Kidney (tissue), 14 donors: Measurements from ENCODE around the gene SULT2B1. TPM values are rescaled to one million over a fixed set of nuclear protein-coding genes. Genes with fewer than 3 reads are reported as not detected.

ENCODE experiments used
- DNase-seq, 5 donors: peaks; one replicate each; pipeline ENCODE4 v3.0.0-alpha.2; 2013 to 2020
- FAIRE-seq: peaks from 2 replicates; lab custom pipeline; 2012; peaks lifted over from hg19 to GRCh38; lab: Jason Lieb, UNC
- H3K27ac ChIP-seq, 2 donors: one replicate each; pipeline ENCODE4 v1.7.0; 2013; ENCODE audit warnings: low read depth in 2 of 2, low read length in 2 of 2, inconsistent platforms in 1 of 2
- H3K27me3 ChIP-seq: one replicate; pipeline ENCODE4 v1.7.1; 2013; ENCODE audit warnings: low read length, inconsistent platforms; ENCODE audit not compliant: control insufficient read depth, insufficient read depth
- H3K36me3 ChIP-seq, 3 donors: one replicate each; pipeline versions ENCODE4 v1.7.0 to v1.7.1; 2013; ENCODE audit warnings: low read length in 3 of 3, control low read depth in 1 of 3, inconsistent platforms in 1 of 3; ENCODE audit not compliant: insufficient read depth in 3 of 3, control insufficient read depth in 2 of 3
- H3K4me1 ChIP-seq, 3 donors: one replicate each; pipeline versions ENCODE4 v1.7.0 to v1.7.1; 2013; ENCODE audit warnings: low read length in 3 of 3, inconsistent platforms in 1 of 3, low read depth in 1 of 3; ENCODE audit not compliant: control insufficient read depth in 2 of 3, insufficient read depth in 2 of 3
- H3K4me3 ChIP-seq, 3 donors: one replicate each; pipeline versions ENCODE4 v1.7.0 to v1.8.1; 2013; ENCODE audit warnings: low read length in 3 of 3, control low read depth in 1 of 3, inconsistent platforms in 1 of 3
- H3K9ac ChIP-seq, 3 donors: one replicate each; pipeline versions ENCODE4 v1.7.0 to v1.7.1; 2013; ENCODE audit warnings: low read length in 3 of 3, control low read depth in 1 of 3, inconsistent platforms in 1 of 3
- H3K9me3 ChIP-seq, 3 donors: one replicate each; pipeline versions ENCODE4 v1.7.0 to v1.7.1; 2013; ENCODE audit warnings: low read length in 3 of 3, control low read depth in 1 of 3, inconsistent platforms in 1 of 3; ENCODE audit not compliant: control insufficient read depth in 2 of 3, insufficient read depth in 1 of 3
- CTCF ChIP-seq: IDR thresholded peaks from 3 replicates; pipeline ENCODE4 v1.5.1; 2012; ENCODE audit warnings: mild to moderate bottlenecking, moderate library complexity, borderline replicate concordance; ENCODE audit not compliant: insufficient read depth; ENCODE audit errors: extremely low read depth
- intact Hi-C: fragments of 100-400 bp; cut with DNase I; formaldehyde crosslinking; loops from one replicate; pipeline ENCODE4 v1.11.1; 2022
- polyA plus RNA-seq: library from polyadenylated mRNA; stranded (reverse); fragments of 350-450 nt; fragmentation: Illumina TruSeq; extraction: RNeasy Lipid Tissue Mini Kit (QIAGEN cat#74804); gene quantifications from one replicate; pipeline ENCODE4 v1.2.3, GENCODE V29; 2014; ENCODE audit warnings: low read depth, low replicate concordance; ENCODE audit not compliant: insufficient read depth
- total RNA-seq: library from RNA; stranded (reverse); fragmentation: NEBNext Ultra II Directional; extraction: Animal tissue kit (Norgen Biotek cat#: 25700); gene quantifications from one replicate; pipeline ENCODE4 v1.2.1, GENCODE V29; 2021
- donor health status: control.
- donor health status: control.
- donor health status: control.
- donor health status: control.
- donor health status: control.
- donor health status: DM: yes; HTN: yes; CAD: no.
- donor health status: Normal renal cell carcinoma (clear cell type).

Gene SULT2B1
- total and polyA plus RNA-seq, 2 donors from 2014 or later = 2.3 TPM

GRCh38 chr19:48617146-48617937 is 65.4 kb downstream of the SULT2B1 start:
- intact Hi-C loops = no loop called here
- FAIRE-seq = no peak

GRCh38 chr19:48618278-48618915 is 66.4 kb downstream of the SULT2B1 start:
- FAIRE-seq (no peak), DNase-seq (peak in 1 of 5 donors; percentile 83)
- TF ChIP-seq CTCF = no peak
- Histone ChIP-seq H3K27ac (peak overlapping the region; percentile 81 to 90), H3K36me3 (peaks cover 0 to 18% (median 15%) of the 10 kb centered on the region in 3 donors), H3K4me3 (peak overlapping the region; percentile 95 to 100 (median 97)), H3K9me3 (no peaks in the 10 kb centered on the region), H3K9ac (peak overlapping the region; percentile 77 to 99 (median 98)), H3K4me1 (peaks cover under 1 to 20% (median 11%) of the 10 kb centered on the region in 3 donors), H3K27me3 (no peaks in the 10 kb centered on the region)
- intact Hi-C loops = no loop called here

More at GRCh38 chr19:48617146-48617937, 65.4 kb downstream of the SULT2B1 start:
- H3K4me1 ChIP-seq = peaks cover 0 to 18% (median 9%) of the 10 kb centered on the region in 3 donors
- peak overlapping the region in 2 of 3 donors; percentile 98 to 99 for H3K9ac ChIP-seq
- no peak for TF ChIP-seq CTCF
- peak in 1 of 5 donors; percentile 59 for DNase-seq
- H3K36me3 ChIP-seq = peaks cover 0 to 18% (median 13%) of the 10 kb centered on the region in 3 donors
- no peak overlapping the region for H3K27ac ChIP-seq
- peak overlapping the region; percentile 3 to 100 (median 97) for H3K4me3 ChIP-seq
- no peaks in the 10 kb centered on the region for H3K9me3 ChIP-seq
- no peaks in the 10 kb centered on the region for H3K27me3 ChIP-seq

GRCh38 chr19:48618916-48619691 is 67.1 kb downstream of the SULT2B1 start, which contains the start of the genes RPL18 and SPHK2:
Gene RPL18 (minus strand): TSS chr19:48619178. CDS start chr19:48619143, 35 bp downstream.
Gene SPHK2 (plus strand): TSS chr19:48619506. CDS start chr19:48620515, 1,009 bp downstream.
- Histone ChIP-seq H3K9me3 (no peaks in the 10 kb centered on the region), H3K27me3 (no peaks in the 10 kb centered on the region), H3K4me3 (peak within 1 kb of the TSS; percentile 95 to 100 (median 97)), H3K9ac (peak within 1 kb of the TSS; percentile 86 to 99 (median 98)), H3K36me3 (peaks cover 0 to 18% (median 15%) of the 10 kb centered on the region in 3 donors), H3K4me1 (peaks cover 3 to 25% (median 16%) of the 10 kb centered on the region in 3 donors), H3K27ac (peak within 1 kb of the TSS; percentile 84 to 90)
- intact Hi-C loops = no loop called here
- DNase-seq (peak; percentile 99 to 100 (median 100)), FAIRE-seq (peak; percentile 72)
- no peak for TF ChIP-seq CTCF
